GM18870 (cell line): ENCODE data around the gene GTF2H4.

Experiments used
- ATAC-seq: cut with Tn5 transposase; IDR thresholded peaks from one replicate; pipeline ENCODE4 v1.9.1; 2021; ENCODE audit warnings: moderate library complexity; ENCODE audit not compliant: unreplicated experiment

The GTF2H4 gene

GRCh38 chr6:30882204-30882758 lies 25.7 kb upstream of the GTF2H4 start:
- no peak for ATAC-seq

- ATAC-seq = no peak
Observed at GRCh38 chr6:30882759-30883684, 25.0 kb upstream of the GTF2H4 start.

GRCh38 chr6:30883685-30884520 lies 24.1 kb upstream of the GTF2H4 start, which contains the start of gene DDR1:
Gene DDR1 (plus strand): TSS chr6:30884519. CDS start chr6:30888730, 4,211 bp downstream.
- ATAC-seq = no peak

- no peak for ATAC-seq
Observed at GRCh38 chr6:30884521-30885480, 23.2 kb upstream of the GTF2H4 start.

GRCh38 chr6:30885481-30885998 lies 22.5 kb upstream of the GTF2H4 start:
- no peak for ATAC-seq

- no peak for ATAC-seq
Observed at GRCh38 chr6:30885999-30886896, 21.8 kb upstream of the GTF2H4 start.

GRCh38 chr6:30886897-30887255 lies 21.1 kb upstream of the GTF2H4 start:
- ATAC-seq = no peak

GRCh38 chr6:30887901-30888815 lies 19.8 kb upstream of the GTF2H4 start:
- ATAC-seq = no peak

- no peak for ATAC-seq
Observed at GRCh38 chr6:30888816-30889495, 19.1 kb upstream of the GTF2H4 start.

GRCh38 chr6:30889496-30889885 lies 18.5 kb upstream of the GTF2H4 start:
- no peak for ATAC-seq

- no peak for ATAC-seq
Observed at GRCh38 chr6:30889921-30890645, 17.9 kb upstream of the GTF2H4 start.

GRCh38 chr6:30890646-30891449 lies 17.2 kb upstream of the GTF2H4 start:
- no peak for ATAC-seq

- ATAC-seq = no peak
Observed at GRCh38 chr6:30891450-30891723, 16.6 kb upstream of the GTF2H4 start.

- no peak for ATAC-seq
Observed at GRCh38 chr6:30891816-30892538, 16.0 kb upstream of the GTF2H4 start.

- no peak for ATAC-seq
Observed at GRCh38 chr6:30893001-30893591, 14.9 kb upstream of the GTF2H4 start.
